ENCODE results near the gene BLZF1. TPM values are rescaled to one million over a fixed set of nuclear protein-coding genes. Genes with fewer than 3 reads are reported as not detected.

The BLZF1 gene
- total RNA-seq, 1 experiment from 2014 or later, result 19.6 TPM

- POLR2A ChIA-PET, result no interaction called here
- no peak for TF ChIP-seq SIN3A (IDR thresholded peaks at IDR 0.05; ENCODE audit: borderline replicate concordance, insufficient read depth, low read depth, low read length)
- no peak for TF ChIP-seq REST (IDR thresholded peaks at IDR 0.05; ENCODE audit: insufficient read depth in 1 of 2, low read depth in 2 of 2, low read length in 1 of 2)
- TF ChIP-seq, protein P1, sequence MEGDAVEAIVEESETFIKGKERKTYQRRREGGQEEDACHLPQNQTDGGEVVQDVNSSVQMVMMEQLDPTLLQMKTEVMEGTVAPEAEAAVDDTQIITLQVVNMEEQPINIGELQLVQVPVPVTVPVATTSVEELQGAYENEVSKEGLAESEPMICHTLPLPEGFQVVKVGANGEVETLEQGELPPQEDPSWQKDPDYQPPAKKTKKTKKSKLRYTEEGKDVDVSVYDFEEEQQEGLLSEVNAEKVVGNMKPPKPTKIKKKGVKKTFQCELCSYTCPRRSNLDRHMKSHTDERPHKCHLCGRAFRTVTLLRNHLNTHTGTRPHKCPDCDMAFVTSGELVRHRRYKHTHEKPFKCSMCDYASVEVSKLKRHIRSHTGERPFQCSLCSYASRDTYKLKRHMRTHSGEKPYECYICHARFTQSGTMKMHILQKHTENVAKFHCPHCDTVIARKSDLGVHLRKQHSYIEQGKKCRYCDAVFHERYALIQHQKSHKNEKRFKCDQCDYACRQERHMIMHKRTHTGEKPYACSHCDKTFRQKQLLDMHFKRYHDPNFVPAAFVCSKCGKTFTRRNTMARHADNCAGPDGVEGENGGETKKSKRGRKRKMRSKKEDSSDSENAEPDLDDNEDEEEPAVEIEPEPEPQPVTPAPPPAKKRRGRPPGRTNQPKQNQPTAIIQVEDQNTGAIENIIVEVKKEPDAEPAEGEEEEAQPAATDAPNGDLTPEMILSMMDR (IDR thresholded peaks at IDR 0.05), result no peak
- TF ChIP-seq TCF7L2 (IDR thresholded peaks at IDR 0.05; ENCODE audit: low read depth, low read length), result no peak
- TF ChIP-seq POLR2AphosphoS5 (IDR thresholded peaks at IDR 0.05; ENCODE audit: low read depth, low read length), result no peak
- BruUV-seq (replicated peaks), result no TSS peak
- Histone ChIP-seq H3K9me3 (ENCODE audit: control insufficient read depth, insufficient read depth, low read depth, low read length) (no peaks in the 10 kb centered on the region), H3K4me1 (ENCODE audit: control insufficient read depth, insufficient read depth, low read length) (peaks cover 5% of the 10 kb centered on the region; the same call in 1 of the 2 replicates), H3K4me3 (ENCODE audit: low read depth in 2 of 2, low read length in 2 of 2) (peak overlapping the region in 1 of 2 experiments; percentile 63; a peak in 2 of 4 replicates), H3K36me3 (ENCODE audit: control insufficient read depth, insufficient read depth, low read length) (no peaks in the 10 kb centered on the region), H3K27ac (ENCODE audit: low read length) (no peak overlapping the region), H3K27me3 (ENCODE audit: control insufficient read depth, insufficient read depth, low read length) (peaks cover 15% of the 10 kb centered on the region)
- DNase-seq (ENCODE audit: low read depth, low spot score) (no peak), ATAC-seq (no peak)
- CTCF ChIA-PET, result no interaction called here
- in situ Hi-C loops (cut with HindIII; ENCODE audit: low pct_unique_long_range_greater_than_20kb, low sequenced_read_pairs), result no loop called here
- intact Hi-C loops (cut with micrococcal nuclease; ENCODE audit: unreplicated experiment), result no loop called here
These were observed 58.2 kb downstream of the BLZF1 start for GRCh38 chr1:169426174-169426705.

GRCh38 chr1:169427081-169427641, 59.2 kb downstream of the BLZF1 start, which contains the start of gene CCDC181:
TSS of gene CCDC181 (minus strand) at chr1:169427474. CDS start at chr1:169424927, 2,547 bp downstream.
- CTCF ChIA-PET, result no interaction called here
- Histone ChIP-seq H3K4me3 (ENCODE audit: low read depth in 2 of 2, low read length in 2 of 2) (peak within 1 kb of the TSS; percentile 63 to 68), H3K4me1 (ENCODE audit: control insufficient read depth, insufficient read depth, low read length) (peaks cover 5% of the 10 kb centered on the region; the same call in 1 of the 2 replicates), H3K27me3 (ENCODE audit: control insufficient read depth, insufficient read depth, low read length) (peaks cover 15% of the 10 kb centered on the region), H3K27ac (ENCODE audit: low read length) (peak within 1 kb of the TSS; percentile 64), H3K36me3 (ENCODE audit: control insufficient read depth, insufficient read depth, low read length) (no peaks in the 10 kb centered on the region), H3K9me3 (ENCODE audit: control insufficient read depth, insufficient read depth, low read depth, low read length) (no peaks in the 10 kb centered on the region)
- DNase-seq (ENCODE audit: low read depth, low spot score) (peak; percentile 20), ATAC-seq (peak; percentile 99)
- intact Hi-C loops (cut with micrococcal nuclease; ENCODE audit: unreplicated experiment), result no loop called here
- POLR2A ChIA-PET, result no interaction called here
- in situ Hi-C loops (cut with HindIII; ENCODE audit: low pct_unique_long_range_greater_than_20kb, low sequenced_read_pairs), result no loop called here
- no peak for TF ChIP-seq REST (IDR thresholded peaks at IDR 0.05; ENCODE audit: insufficient read depth in 1 of 2, low read depth in 2 of 2, low read length in 1 of 2)
- TF ChIP-seq, protein P1 (IDR thresholded peaks at IDR 0.05), result no peak
- no peak for TF ChIP-seq POLR2AphosphoS5 (IDR thresholded peaks at IDR 0.05; ENCODE audit: low read depth, low read length)
- no peak for TF ChIP-seq TCF7L2 (IDR thresholded peaks at IDR 0.05; ENCODE audit: low read depth, low read length)
- BruUV-seq (replicated peaks), result no TSS peak
